ENCODE measurements around the gene LSP1. TPM values are rescaled to one million over a fixed set of nuclear protein-coding genes. Genes with fewer than 3 reads are reported as not detected.

The LSP1 gene
- 0.11 TPM in 1 of 2 replicates, not detected in the other for total RNA-seq

GRCh38 chr11:1852877-1853276 lies at the start of gene LSP1:
TSS of gene LSP1 (plus strand) at chr11:1853084. CDS start at chr11:1853145, 61 bp downstream.

GRCh38 chr11:1834779-1835670 lies 17.9 kb upstream of the LSP1 start, which contains the start of gene SYT8:
TSS of gene SYT8 (plus strand) at chr11:1834990. CDS start at chr11:1835106, 116 bp downstream.

GRCh38 chr11:1838426-1839144 lies 14.3 kb upstream of the LSP1 start, which contains the start of gene TNNI2:
TSS of gene TNNI2 (plus strand) at chr11:1838981. CDS start at chr11:1839697, 716 bp downstream.

GRCh38 chr11:1891831-1892115 lies 38.9 kb downstream of the LSP1 start, which contains the start of gene PRR33:
TSS of gene PRR33 (minus strand) at chr11:1891895. CDS start at chr11:1890584, 1,311 bp downstream.

GRCh38 chr11:1919391-1920127 lies 66.7 kb downstream of the LSP1 start, which contains the start of gene TNNT3:
TSS of gene TNNT3 (plus strand) at chr11:1919703. CDS start at chr11:1922875, 3,172 bp downstream.

Other genes with a start within 250 kb of the LSP1 start
- gene KRTAP5-3, start 244.6 kb upstream of the LSP1 start, total RNA-seq, result not detected in 2 replicates
- not detected in 2 replicates for gene KRTAP5-4, start 230.9 kb upstream of the LSP1 start, total RNA-seq
- gene KRTAP5-5, start 223.3 kb upstream of the LSP1 start, total RNA-seq, result not detected in 2 replicates
- gene KRTAP5-6, start 155.9 kb upstream of the LSP1 start, total RNA-seq, result 0.26 and 0.65 TPM in 2 replicates
- gene IFITM10, start 102.5 kb upstream of the LSP1 start, total RNA-seq, result 0.52 and 0.98 TPM in 2 replicates
- 209 and 595 TPM in 2 replicates for gene CTSD, start 89.2 kb upstream of the LSP1 start, total RNA-seq
- 0.11 TPM in 1 of 2 replicates, not detected in the other for gene SYT8, start 18.1 kb upstream of the LSP1 start, total RNA-seq
- not detected in 2 replicates for gene TNNI2, start 14.1 kb upstream of the LSP1 start, total RNA-seq
- gene PRR33, start 38.8 kb downstream of the LSP1 start, total RNA-seq, result not detected in 2 replicates
- not detected in 2 replicates for gene TNNT3, start 66.6 kb downstream of the LSP1 start, total RNA-seq
- 4.1 and 65.3 TPM in 2 replicates for gene MRPL23, start 94.2 kb downstream of the LSP1 start, total RNA-seq
- 11.3 and 128 TPM in 2 replicates for gene H19, start 144.8 kb downstream of the LSP1 start, total RNA-seq